Right lobe of liver (tissue), 6 donors: ENCODE data around the gene FGF18. TPM values are rescaled to one million over a fixed set of nuclear protein-coding genes. Genes with fewer than 3 reads are reported as not detected.

Experiments
- ATAC-seq, 4 donors: fragments of 200-7000 bp; cut with Tn5 transposase; one replicate each; pipeline ENCODE4 v1.9.1; 2020; ENCODE audit warnings: mild to moderate bottlenecking in 4 of 4, moderate library complexity in 4 of 4
- DNase-seq, 3 donors: peaks; one replicate each; pipeline ENCODE4 v3.0.0-alpha.2; 2020
- H3K27ac ChIP-seq, 3 donors: fragments of 200-600 bp; one replicate each; pipeline ENCODE4 v1.8.0; 2022
- H3K27me3 ChIP-seq, 2 donors: fragments of 200-600 bp; one replicate each; pipeline ENCODE4 v1.8.0; 2022
- H3K36me3 ChIP-seq, 4 donors: fragments of 200-600 bp; sonication (generic) in 1 of 4; one replicate each; pipeline versions ENCODE4 v1.5.1 to v1.8.0; 2017 to 2022; ENCODE audit warnings: control low read depth in 1 of 4
- H3K4me1 ChIP-seq, 4 donors: fragments of 200-600 bp; sonication (generic) in 1 of 4; one replicate each; pipeline versions ENCODE4 v1.5.1 to v1.8.0; 2017 to 2022; ENCODE audit warnings: control low read depth in 1 of 4
- H3K4me3 ChIP-seq, 3 donors: fragments of 200-600 bp; one replicate each; pipeline ENCODE4 v1.8.0; 2022
- H3K9me3 ChIP-seq, 4 donors: fragments of 200-600 bp; sonication (generic) in 1 of 4; one replicate each; pipeline versions ENCODE4 v1.5.1 to v1.8.0; 2017 to 2022; ENCODE audit warnings: control low read depth in 1 of 4
- CTCF ChIP-seq, 4 donors: fragments of 200-600 bp in 3 of 4; fragments of 450-650 bp in 1 of 4; IDR thresholded peaks; one replicate each; pipeline versions ENCODE4 v1.5.1 to v1.8.0; 2016 to 2022; ENCODE audit warnings: antibody characterized with exemption in 4 of 4, mild to moderate bottlenecking in 2 of 4
- POLR2A ChIP-seq: fragments of 450-650 bp; IDR thresholded peaks from one replicate; pipeline ENCODE4 v1.6.1; 2017; ENCODE audit warnings: antibody characterized with exemption, mild to moderate bottlenecking
- WGBS: methylation state at CpG from one replicate; pipeline ENCODE4 v1.1.6; 2018; ENCODE audit warnings: low coverage, low lambda C conversion rate; ENCODE audit not compliant: insufficient coverage; ENCODE audit errors: missing lambda C conversion rate; 5-methylcytosine and 5-hydroxymethylcytosine counted together
- intact Hi-C, 2 donors: fragments of 100-400 bp; cut with DNase I; formaldehyde crosslinking; loops; one replicate each; pipeline versions ENCODE4 v1.11.2 to v1.14.1; 2022
- total RNA-seq, 6 experiments: library from RNA; depleted of rRNA in 2 of 6; stranded (reverse); fragments of >200 nt in 2 of 6; fragmentation: NEBNext Ultra II Directional in 3 of 6; extraction: Animal tissue kit (Norgen Biotek cat#: 25700) in 3 of 6; gene quantifications; one replicate each; pipeline versions ENCODE4 v1.1.0 to v1.2.4, GENCODE V29; 2016 to 2023
- donor health status: DM: no; HTN: yes; CAD: no.
- donor health status: DM: no; HTN: no; CAD: no.
- donor health status: DM: no; HTN: no; CAD: no.
- donor health status: DM: no; HTN: yes; CAD: no.
- donor health status: DM: no; HTN: yes; CAD: no.

FGF18 gene
- total RNA-seq, 6 experiments from 2014 or later, result 0.12 TPM; not detected in 5

GRCh38 chr5:171387345-171387969 is 32.0 kb upstream of the FGF18 start, which contains the start of gene NPM1:
TSS of gene NPM1 (plus strand) at chr5:171387849. CDS start at chr5:171387949, 100 bp downstream.
- intact Hi-C loops, result no loop called here
- peak; percentile 95 to 97 (median 96) for ATAC-seq
- H3K4me3 ChIP-seq, result peak within 1 kb of the TSS; percentile 91 to 100 (median 92)
- H3K9me3 ChIP-seq, result no peaks in the 10 kb centered on the region
- no peak for TF ChIP-seq CTCF (IDR thresholded peaks at IDR 0.05)
- TF ChIP-seq POLR2A, result peak; percentile 92
- no peaks in the 10 kb centered on the region for H3K27me3 ChIP-seq
- peak within 1 kb of the TSS; percentile 75 to 89 (median 88) for H3K27ac ChIP-seq
- peak; percentile 98 for DNase-seq
- peaks cover 0 to 26% (median 7%) of the 10 kb centered on the region in 4 donors for H3K4me1 ChIP-seq
- WGBS, result 0% methylated on average over 42 of the region's 56 CpGs
- H3K36me3 ChIP-seq, result peaks cover 0 to 17% (median 5%) of the 10 kb centered on the region in 4 donors

GRCh38 chr5:171387970-171388815 is 31.3 kb upstream of the FGF18 start:
- TF ChIP-seq POLR2A, result no peak
- TF ChIP-seq CTCF (IDR thresholded peaks at IDR 0.05), result no peak
- intact Hi-C loops, result no loop called here
- ATAC-seq (peak; percentile 50 to 57 (median 52)), DNase-seq (peak; percentile 77 to 81 (median 80))
- Histone ChIP-seq H3K36me3 (peaks cover 4 to 24% (median 9%) of the 10 kb centered on the region in 4 donors), H3K27me3 (no peaks in the 10 kb centered on the region), H3K4me1 (peaks cover 0 to 26% (median 7%) of the 10 kb centered on the region in 4 donors), H3K4me3 (peak overlapping the region; percentile 91 to 100 (median 92)), H3K27ac (peak overlapping the region; percentile 71 to 87 (median 78)), H3K9me3 (no peaks in the 10 kb centered on the region)
- WGBS, result 3% methylated on average over 5 of the region's 56 CpGs

- ATAC-seq (no peak), DNase-seq (no peak)
- intact Hi-C loops, result no loop called here
- no peaks in the 10 kb centered on the region for H3K9me3 ChIP-seq
- H3K36me3 ChIP-seq, result peaks cover 5 to 30% (median 12%) of the 10 kb centered on the region in 4 donors
- peaks cover 0 to 26% (median 7%) of the 10 kb centered on the region in 4 donors for H3K4me1 ChIP-seq
- peak overlapping the region; percentile 91 to 100 (median 92) for H3K4me3 ChIP-seq
- H3K27me3 ChIP-seq, result no peaks in the 10 kb centered on the region
- 9% methylated on average over 14 of the region's 14 CpGs for WGBS
- no peak overlapping the region for H3K27ac ChIP-seq
- TF ChIP-seq CTCF (IDR thresholded peaks at IDR 0.05) (no peak), POLR2A (no peak)
Measured at GRCh38 chr5:171388816-171389168, 30.7 kb upstream of the FGF18 start.

- H3K4me1 ChIP-seq, result peaks cover 0 to 26% (median 7%) of the 10 kb centered on the region in 4 donors
- ATAC-seq (no peak), DNase-seq (no peak)
- intact Hi-C loops, result no loop called here
- no peak for TF ChIP-seq CTCF (IDR thresholded peaks at IDR 0.05)
- TF ChIP-seq POLR2A, result no peak
- no peak overlapping the region for H3K27ac ChIP-seq
- peaks cover 10 to 53% (median 29%) of the 10 kb centered on the region in 4 donors for H3K36me3 ChIP-seq
- 78% methylated on average over 8 of the region's 8 CpGs for WGBS
- H3K9me3 ChIP-seq, result no peaks in the 10 kb centered on the region
- H3K27me3 ChIP-seq, result no peaks in the 10 kb centered on the region
- H3K4me3 ChIP-seq, result no peak overlapping the region
Measured at GRCh38 chr5:171390883-171391677, 28.4 kb upstream of the FGF18 start.
